ENCODE data around the gene AKR1C1.
"Not testable (repeated sequence)": the region's sequence is repeated elsewhere in the genome, so short reads cannot be mapped to it uniquely, and the experiment has no call there.

GRCh38 chr10:4988000-4988641 lies 24.9 kb downstream of the AKR1C1 start:
- TF ChIP-seq POLR2AphosphoS5 (IDR thresholded peaks at IDR 0.05; ENCODE audit: low read depth, low read length); POLR2A (IDR thresholded peaks at IDR 0.05; ENCODE audit: low read depth, low read length); TAF1 (IDR thresholded peaks at IDR 0.05; ENCODE audit: borderline replicate concordance, low read depth, low read length): not testable (repeated sequence)

All from GM12892 (cell line).